ENCODE measurements around the gene PDE2A.

The PDE2A gene

GRCh38 chr11:72673943-72674828, at the start of gene PDE2A:
PDE2A (minus strand) TSS chr11:72674422; CDS start chr11:72674207, 215 bp downstream.
- TF ChIP-seq CTCF (IDR thresholded peaks at IDR 0.05; ENCODE audit: low read depth, low read length, missing control alignments): no peak
- H3K4me3 ChIP-seq (replicated peaks; ENCODE audit: low read depth, low read length): no peak within 1 kb of the TSS
- DNase-seq (ENCODE audit: extremely low read depth, low read depth): no peak

- no peak for DNase-seq (ENCODE audit: extremely low read depth, low read depth)
- TF ChIP-seq CTCF (IDR thresholded peaks at IDR 0.05; ENCODE audit: low read depth, low read length, missing control alignments): no peak
- H3K4me3 ChIP-seq (replicated peaks; ENCODE audit: low read depth, low read length): no peak overlapping the region
Measured at GRCh38 chr11:72723508-72723907, 49.3 kb upstream of the PDE2A start.

- peak; percentile 69 for DNase-seq (ENCODE audit: extremely low read depth, low read depth)
- peak overlapping the region; percentile 71 for H3K4me3 ChIP-seq (replicated peaks; ENCODE audit: low read depth, low read length)
- TF ChIP-seq CTCF (IDR thresholded peaks at IDR 0.05; ENCODE audit: low read depth, low read length, missing control alignments): no peak
Measured at GRCh38 chr11:72722050-72722748, 48.0 kb upstream of the PDE2A start.

GRCh38 chr11:72721689-72722049, 47.4 kb upstream of the PDE2A start:
- DNase-seq (ENCODE audit: extremely low read depth, low read depth): no peak
- H3K4me3 ChIP-seq (replicated peaks; ENCODE audit: low read depth, low read length): peak overlapping the region; percentile 71
- TF ChIP-seq CTCF (IDR thresholded peaks at IDR 0.05; ENCODE audit: low read depth, low read length, missing control alignments): no peak

- H3K4me3 ChIP-seq (replicated peaks; ENCODE audit: low read depth, low read length): peak overlapping the region; percentile 71
- no peak for DNase-seq (ENCODE audit: extremely low read depth, low read depth)
- TF ChIP-seq CTCF (IDR thresholded peaks at IDR 0.05; ENCODE audit: low read depth, low read length, missing control alignments): no peak
Measured at GRCh38 chr11:72721276-72721675, 47.1 kb upstream of the PDE2A start.

- peak overlapping the region; percentile 71 for H3K4me3 ChIP-seq (replicated peaks; ENCODE audit: low read depth, low read length)
- DNase-seq (ENCODE audit: extremely low read depth, low read depth): no peak
- TF ChIP-seq CTCF (IDR thresholded peaks at IDR 0.05; ENCODE audit: low read depth, low read length, missing control alignments): no peak
Measured at GRCh38 chr11:72720784-72721183, 46.6 kb upstream of the PDE2A start.
